Smooth muscle cell (in vitro differentiated cells): Measurements from ENCODE around the gene NRXN3. TPM values are rescaled to one million over a fixed set of nuclear protein-coding genes. Genes with fewer than 3 reads are reported as not detected.

ENCODE experiments used
- DNase-seq: peaks from one replicate; lab custom pipeline; 2025; ENCODE audit not compliant: unreplicated experiment; lab: John Stamatoyannopoulos, UW
- H2AFZ ChIP-seq: fragments of 200-600 bp; sonication (generic); 2 replicates; pipeline ENCODE4 v1.6.0; 2016; ENCODE audit warnings: antibody characterized with exemption, low read depth, mild to moderate bottlenecking
- H3F3A ChIP-seq: fragments of 200-600 bp; sonication (generic); 2 replicates; pipeline ENCODE4 v1.6.0; 2017; ENCODE audit warnings: antibody characterized with exemption, low read depth
- H3K27ac ChIP-seq: fragments of 200-600 bp; sonication (generic); 2 replicates; pipeline ENCODE4 v1.5.1; 2016; ENCODE audit warnings: low read depth, mild to moderate bottlenecking
- H3K27me3 ChIP-seq: fragments of 200-600 bp; sonication (generic); 2 replicates; pipeline ENCODE4 v1.6.1; 2016; ENCODE audit warnings: low read depth, mild to moderate bottlenecking
- H3K36me3 ChIP-seq: fragments of 200-600 bp; sonication (generic); 2 replicates; pipeline ENCODE4 v1.5.1; 2016; ENCODE audit warnings: low read depth
- H3K4me1 ChIP-seq: fragments of 200-600 bp; sonication (generic); 2 replicates; pipeline ENCODE4 v1.5.1; 2016; ENCODE audit warnings: low read depth
- H3K4me2 ChIP-seq: fragments of 200-600 bp; sonication (generic); 2 replicates; pipeline ENCODE4 v1.6.0; 2016; ENCODE audit warnings: mild to moderate bottlenecking
- H3K4me3 ChIP-seq: fragments of 200-600 bp; sonication (generic); 2 replicates; pipeline ENCODE4 v1.5.1; 2016; ENCODE audit warnings: mild to moderate bottlenecking
- H3K79me2 ChIP-seq: fragments of 200-600 bp; sonication (generic); 2 replicates; pipeline ENCODE4 v1.6.0; 2016; ENCODE audit warnings: low read depth, mild to moderate bottlenecking
- H3K9ac ChIP-seq: fragments of 200-600 bp; sonication (generic); 2 replicates; pipeline ENCODE4 v1.6.0; 2016; ENCODE audit warnings: low read depth
- H3K9me3 ChIP-seq: fragments of 200-600 bp; sonication (generic); replicated peaks from 2 replicates; pipeline ENCODE4 v1.5.1; 2016; ENCODE audit warnings: low read depth
- H4K20me1 ChIP-seq: fragments of 200-600 bp; sonication (generic); 2 replicates; pipeline ENCODE4 v1.6.0; 2016; ENCODE audit warnings: low read depth
- CTCF ChIP-seq: fragments of 200-600 bp; sonication (generic); IDR thresholded peaks from 2 replicates; pipeline ENCODE4 v1.5.1; 2017; ENCODE audit warnings: borderline replicate concordance, mild to moderate bottlenecking, antibody characterized with exemption; ENCODE audit not compliant: insufficient read depth, poor library complexity, severe bottlenecking
- WGBS: methylation state at CpG from one replicate; pipeline ENCODE4 v1.1.7; 2016; ENCODE audit warnings: low lambda C conversion rate; 5-methylcytosine and 5-hydroxymethylcytosine counted together
- polyA plus RNA-seq: library from polyadenylated mRNA; unstranded; fragments of >200 nt; fragmentation: Nextera tagmentation; extraction: Ambion mirVana; gene quantifications from 2 replicates; pipeline ENCODE4 v1.2.1, GENCODE V29; 2016
- total RNA-seq: library from RNA; depleted of rRNA; stranded (reverse); fragments of >200 nt; gene quantifications from 2 replicates; pipeline ENCODE4 v1.2.3, GENCODE V29; 2014

Gene NRXN3
- total and polyA plus RNA-seq, 2 experiments from 2014 or later, result 1.2 to 7.0 TPM

DNA sequence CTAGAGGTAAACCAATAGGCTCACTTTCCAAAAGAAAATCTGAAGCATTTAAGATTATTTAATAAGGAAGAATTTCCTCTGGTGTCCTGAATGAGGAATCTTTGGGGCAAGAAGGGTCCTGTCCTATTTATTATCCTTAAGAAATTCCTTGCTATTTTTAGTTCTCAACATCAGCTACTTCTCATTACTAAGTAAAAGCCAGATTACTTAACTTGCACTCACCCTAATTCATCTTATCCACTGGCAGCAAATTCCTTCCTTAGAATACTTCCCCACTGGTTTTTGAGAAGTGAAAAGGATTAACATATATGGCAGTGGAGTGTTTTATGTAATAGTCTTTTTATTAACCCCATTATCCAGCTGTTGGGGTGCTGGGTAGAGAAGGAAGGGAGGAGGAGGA is 1273.4 kb downstream of the NRXN3 start:
- no peak overlapping the region for H2AFZ ChIP-seq
- no peak overlapping the region for H3K4me3 ChIP-seq
- no peaks in the 10 kb centered on the region for H3F3A ChIP-seq
- TF ChIP-seq CTCF, result no peak
- H3K4me2 ChIP-seq, result no peak overlapping the region
- H3K27ac ChIP-seq, result no peak overlapping the region
- H3K36me3 ChIP-seq, result no peaks in the 10 kb centered on the region
- H3K9me3 ChIP-seq, result no peaks in the 10 kb centered on the region
- no peaks in the 10 kb centered on the region for H3K27me3 ChIP-seq
- H3K79me2 ChIP-seq, result no peaks in the 10 kb centered on the region
- no peak overlapping the region for H3K9ac ChIP-seq
- H4K20me1 ChIP-seq, result no peaks in the 10 kb centered on the region
- peaks cover 6% of the 10 kb centered on the region for H3K4me1 ChIP-seq
- no peak for DNase-seq

- Histone ChIP-seq H3K27ac (no peak overlapping the region), H3K9me3 (no peaks in the 10 kb centered on the region), H3K79me2 (no peaks in the 10 kb centered on the region), H3K4me2 (no peak overlapping the region), H3K9ac (no peak overlapping the region), H3F3A (no peaks in the 10 kb centered on the region), H2AFZ (no peak overlapping the region), H3K36me3 (no peaks in the 10 kb centered on the region), H3K4me3 (no peak overlapping the region), H3K27me3 (no peaks in the 10 kb centered on the region), H4K20me1 (no peaks in the 10 kb centered on the region), H3K4me1 (peaks cover 8% of the 10 kb centered on the region)
- no peak for TF ChIP-seq CTCF
- no peak for DNase-seq
- 93% methylated on average over 6 of the region's 6 CpGs for WGBS
Observed at GRCh38 chr14:79448960-79449359, 1278.8 kb downstream of the NRXN3 start.

- TF ChIP-seq CTCF, result no peak
- no peaks in the 10 kb centered on the region for H4K20me1 ChIP-seq
- H3K36me3 ChIP-seq, result no peaks in the 10 kb centered on the region
- H3K9me3 ChIP-seq, result no peaks in the 10 kb centered on the region
- peaks cover 8% of the 10 kb centered on the region for H3K4me1 ChIP-seq
- no peaks in the 10 kb centered on the region for H3K27me3 ChIP-seq
- WGBS, result 56% methylated on average over 3 of the region's 3 CpGs
- no peaks in the 10 kb centered on the region for H3K79me2 ChIP-seq
- H3K27ac ChIP-seq, result no peak overlapping the region
- H3K4me3 ChIP-seq, result no peak overlapping the region
- no peak overlapping the region for H3K9ac ChIP-seq
- no peak for DNase-seq
- no peaks in the 10 kb centered on the region for H3F3A ChIP-seq
- no peak overlapping the region for H2AFZ ChIP-seq
- no peak overlapping the region for H3K4me2 ChIP-seq
Observed at GRCh38 chr14:79451601-79452000, 1281.4 kb downstream of the NRXN3 start.

- no peaks in the 10 kb centered on the region for H3K9me3 ChIP-seq
- no peak overlapping the region for H3K4me2 ChIP-seq
- WGBS, result 85% methylated on average over 4 of the region's 4 CpGs
Observed at GRCh38 chr14:79453276-79453675, 1283.1 kb downstream of the NRXN3 start.

More at GRCh38 chr14:79453276-79453675, 1283.1 kb downstream of the NRXN3 start:
- Histone ChIP-seq H4K20me1 (no peaks in the 10 kb centered on the region), H2AFZ (no peak overlapping the region), H3K27ac (no peak overlapping the region), H3K4me3 (no peak overlapping the region), H3F3A (no peaks in the 10 kb centered on the region), H3K36me3 (no peaks in the 10 kb centered on the region), H3K79me2 (no peaks in the 10 kb centered on the region), H3K4me1 (peaks cover 8% of the 10 kb centered on the region), H3K9ac (no peak overlapping the region), H3K27me3 (no peaks in the 10 kb centered on the region)
- TF ChIP-seq CTCF, result no peak
- no peak for DNase-seq
